ENCODE results near the gene ATP7A.
"Not testable (repeated sequence)": the region's sequence is repeated elsewhere in the genome, so short reads cannot be mapped to it uniquely, and the experiment has no call there.

ATP7A gene

DNA sequence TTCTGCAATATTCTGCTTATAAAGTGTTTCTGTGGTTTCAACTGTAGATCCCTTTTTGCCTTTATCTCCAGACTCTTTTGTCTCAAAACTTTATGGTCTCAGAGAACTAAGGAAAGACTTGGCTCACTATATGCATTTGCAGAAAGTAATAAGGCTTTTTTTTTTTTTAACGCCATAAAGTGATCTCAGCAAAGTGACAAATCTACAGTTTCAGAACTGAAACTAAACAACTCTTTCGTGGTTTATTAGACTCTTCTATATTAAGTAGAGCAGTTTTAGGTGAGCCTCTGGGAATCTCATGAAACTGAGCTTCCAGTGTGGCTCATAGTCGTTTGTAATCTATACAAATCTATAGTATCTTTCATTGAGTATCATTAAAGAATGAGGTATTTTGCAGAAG, 15.3 kb downstream of the ATP7A start:
- no peak overlapping the region for H3K4me3 ChIP-seq (ENCODE audit: low read depth, low read length)
- TF ChIP-seq, protein P1, sequence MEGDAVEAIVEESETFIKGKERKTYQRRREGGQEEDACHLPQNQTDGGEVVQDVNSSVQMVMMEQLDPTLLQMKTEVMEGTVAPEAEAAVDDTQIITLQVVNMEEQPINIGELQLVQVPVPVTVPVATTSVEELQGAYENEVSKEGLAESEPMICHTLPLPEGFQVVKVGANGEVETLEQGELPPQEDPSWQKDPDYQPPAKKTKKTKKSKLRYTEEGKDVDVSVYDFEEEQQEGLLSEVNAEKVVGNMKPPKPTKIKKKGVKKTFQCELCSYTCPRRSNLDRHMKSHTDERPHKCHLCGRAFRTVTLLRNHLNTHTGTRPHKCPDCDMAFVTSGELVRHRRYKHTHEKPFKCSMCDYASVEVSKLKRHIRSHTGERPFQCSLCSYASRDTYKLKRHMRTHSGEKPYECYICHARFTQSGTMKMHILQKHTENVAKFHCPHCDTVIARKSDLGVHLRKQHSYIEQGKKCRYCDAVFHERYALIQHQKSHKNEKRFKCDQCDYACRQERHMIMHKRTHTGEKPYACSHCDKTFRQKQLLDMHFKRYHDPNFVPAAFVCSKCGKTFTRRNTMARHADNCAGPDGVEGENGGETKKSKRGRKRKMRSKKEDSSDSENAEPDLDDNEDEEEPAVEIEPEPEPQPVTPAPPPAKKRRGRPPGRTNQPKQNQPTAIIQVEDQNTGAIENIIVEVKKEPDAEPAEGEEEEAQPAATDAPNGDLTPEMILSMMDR (IDR thresholded peaks at IDR 0.05; ENCODE audit: borderline replicate concordance, insufficient read depth, low read depth, low read length) = no peak

DNA sequence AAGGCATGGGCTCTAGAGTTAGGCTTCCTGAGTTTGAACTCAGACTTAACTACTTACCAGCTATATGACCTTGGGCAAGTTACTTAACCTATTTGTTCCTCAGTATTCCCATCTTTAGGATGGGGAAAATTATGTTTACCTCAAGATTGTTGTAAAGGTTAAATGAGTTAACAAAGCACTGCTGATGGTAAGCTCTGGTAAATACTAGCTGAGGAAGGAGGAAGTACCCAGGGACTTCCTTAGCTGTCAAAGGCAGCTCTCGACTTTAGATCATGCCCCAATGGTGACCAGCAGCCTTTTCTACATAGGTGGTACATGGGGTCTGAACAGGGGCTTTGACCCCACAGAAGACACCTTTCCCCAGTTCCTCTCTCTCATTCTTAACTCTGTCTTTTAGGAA, 20.1 kb downstream of the ATP7A start:
- TF ChIP-seq, protein P1 (IDR thresholded peaks at IDR 0.05; ENCODE audit: borderline replicate concordance, insufficient read depth, low read depth, low read length) = no peak
- H3K4me3 ChIP-seq (ENCODE audit: low read depth, low read length) = no peak overlapping the region

DNA sequence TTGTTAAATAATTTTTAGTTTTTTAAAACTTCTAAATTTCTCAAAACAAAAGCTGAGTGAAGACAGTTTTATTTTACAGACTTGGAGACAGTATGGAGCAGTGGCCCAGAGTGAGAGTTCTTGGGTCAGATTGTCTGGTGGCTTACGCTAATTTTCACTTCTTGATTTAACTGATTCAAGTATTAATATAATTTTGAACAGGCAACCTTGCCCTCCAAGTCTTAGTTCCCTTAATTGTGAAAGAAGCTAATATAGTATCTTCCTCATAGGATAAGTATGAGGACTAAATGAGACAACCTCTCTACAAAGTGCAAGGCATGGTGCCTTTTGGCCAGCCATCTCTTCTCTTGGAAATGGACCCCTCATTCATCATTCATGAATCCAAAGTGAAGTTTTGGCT, 25.4 kb downstream of the ATP7A start:
- no peak overlapping the region for H3K4me3 ChIP-seq (ENCODE audit: low read depth, low read length)
- TF ChIP-seq, protein P1 (IDR thresholded peaks at IDR 0.05; ENCODE audit: borderline replicate concordance, insufficient read depth, low read depth, low read length) = no peak

DNA sequence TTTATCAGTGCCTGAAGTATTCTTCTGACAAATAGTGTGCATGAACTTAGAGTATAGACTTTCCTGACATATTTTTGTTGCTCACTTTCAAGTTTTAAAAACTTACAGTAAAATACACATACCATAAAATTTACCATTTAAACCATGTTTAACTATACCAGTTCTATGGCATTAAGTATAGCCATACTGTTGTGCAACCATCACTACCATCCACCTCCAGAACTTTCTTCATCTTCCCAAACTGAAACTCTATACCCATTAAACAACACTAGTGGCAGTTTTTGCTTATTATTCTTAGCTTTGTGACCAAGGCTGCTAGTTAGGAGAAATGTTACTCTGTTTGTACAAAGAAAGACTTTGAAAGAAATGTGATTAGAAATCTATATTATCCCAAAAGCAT, 25.8 kb downstream of the ATP7A start:
- TF ChIP-seq, protein P1 (IDR thresholded peaks at IDR 0.05; ENCODE audit: borderline replicate concordance, insufficient read depth, low read depth, low read length) = no peak
- no peak overlapping the region for H3K4me3 ChIP-seq (ENCODE audit: low read depth, low read length)

DNA sequence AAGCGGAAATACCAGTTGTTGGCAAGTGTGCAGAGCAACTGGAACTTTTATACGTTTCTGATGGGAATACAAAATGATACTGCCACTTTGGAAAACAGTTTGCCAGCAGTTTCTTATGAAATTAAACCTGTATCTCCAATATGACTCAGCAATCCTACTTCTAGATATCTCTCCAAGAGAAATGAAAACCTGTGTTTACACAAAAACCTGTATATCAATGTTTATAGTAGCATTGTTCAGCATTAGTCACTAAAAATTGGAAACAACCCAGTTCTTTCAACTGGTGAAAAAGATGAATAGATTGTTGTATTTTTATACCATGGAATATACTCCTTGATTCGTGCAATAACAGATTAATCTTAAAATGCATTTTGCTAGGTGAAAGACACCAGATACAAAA, 26.8 kb downstream of the ATP7A start:
- H3K4me3 ChIP-seq (ENCODE audit: low read depth, low read length) = no peak overlapping the region
- TF ChIP-seq, protein P1 (IDR thresholded peaks at IDR 0.05; ENCODE audit: borderline replicate concordance, insufficient read depth, low read depth, low read length) = no peak

DNA sequence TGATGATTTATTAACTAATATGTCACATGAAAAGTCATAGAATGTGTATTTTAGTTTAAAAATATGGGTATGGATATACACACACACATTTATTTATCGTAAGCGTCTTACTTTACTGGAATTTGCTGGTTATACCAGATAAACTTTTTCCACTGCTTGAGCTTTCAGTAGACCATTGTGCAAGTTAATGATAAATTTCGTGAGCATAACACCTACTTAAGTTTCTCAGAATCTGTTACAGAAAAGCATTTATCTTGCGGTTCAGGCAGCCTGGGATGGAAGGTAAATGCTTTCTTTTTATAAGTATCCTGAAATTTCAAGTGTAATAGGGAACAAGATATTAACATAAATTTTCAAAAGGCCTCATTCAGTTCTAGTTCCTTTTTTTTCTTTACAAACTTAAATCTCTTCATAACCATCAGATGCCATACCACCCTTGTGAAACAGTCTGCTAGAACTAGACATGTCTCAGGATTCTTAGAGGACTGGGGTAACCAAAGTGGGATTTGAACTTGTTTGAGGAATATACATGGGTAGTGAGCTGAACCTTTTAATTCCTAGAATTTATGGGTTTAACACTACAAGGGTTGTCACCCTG, 27.7 kb downstream of the ATP7A start:
- TF ChIP-seq, protein P1 (IDR thresholded peaks at IDR 0.05; ENCODE audit: borderline replicate concordance, insufficient read depth, low read depth, low read length) = no peak
- no peak overlapping the region for H3K4me3 ChIP-seq (ENCODE audit: low read depth, low read length)

DNA sequence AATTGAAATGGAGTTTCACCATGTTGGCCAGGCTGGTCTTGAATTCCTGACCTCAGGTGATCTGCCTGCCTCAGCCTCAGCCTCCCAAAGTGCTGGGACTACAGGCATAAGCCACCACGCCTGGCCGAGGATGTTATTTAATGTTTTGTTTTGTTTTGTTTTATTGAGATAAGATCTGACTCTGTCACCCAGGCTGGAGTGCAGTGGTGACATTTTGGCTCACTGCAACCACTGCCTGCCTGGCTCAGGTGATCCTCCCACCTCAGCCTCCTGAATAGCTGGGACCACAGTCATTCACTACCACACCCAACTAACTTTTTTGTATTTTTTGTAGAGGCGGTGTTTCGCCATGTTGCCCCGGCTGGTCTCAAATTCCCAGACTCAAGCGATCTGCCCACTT, 34.5 kb downstream of the ATP7A start:
- H3K4me3 ChIP-seq (ENCODE audit: low read depth, low read length) = not testable (repeated sequence)

Data from GM12875 (cell line).